Measurements from ENCODE around the gene SNRNP200. TPM values are rescaled to one million over a fixed set of nuclear protein-coding genes. Genes with fewer than 3 reads are reported as not detected.

Gene SNRNP200
- polyA plus RNA-seq, 6 donors from 2014 or later = 61.7 to 95.9 (median 71.2) TPM

- Mint-ChIP-seq H3K4me3 (no peak overlapping the region), H3K9me3 (no peaks in the 10 kb centered on the region), H3K27me3 (no peaks in the 10 kb centered on the region), H3K27ac (no peak overlapping the region), H3K36me3 (no peaks in the 10 kb centered on the region), H3K4me1 (peaks cover 22 to 33% (median 24%) of the 10 kb centered on the region in 3 donors)
- ATAC-seq (ENCODE audit: low read depth in 2 of 2) (no peak), DNase-seq (no peak)
These were observed 68.5 kb downstream of the SNRNP200 start for GRCh38 chr2:96236882-96237281.

GRCh38 chr2:96233880-96234316 lies 71.4 kb downstream of the SNRNP200 start:
- H3K4me3 Mint-ChIP-seq = peak overlapping the region in 3 of 8 donors; percentile 14 to 71 (median 63)
- H3K27me3 Mint-ChIP-seq = no peaks in the 10 kb centered on the region
- peaks cover 16 to 20% (median 19%) of the 10 kb centered on the region in 3 donors for H3K4me1 Mint-ChIP-seq
- no peaks in the 10 kb centered on the region for H3K9me3 Mint-ChIP-seq
- no peaks in the 10 kb centered on the region for H3K36me3 Mint-ChIP-seq
- peak; percentile 46 for DNase-seq
- ATAC-seq (ENCODE audit: low read depth in 2 of 2) = peak; percentile 99
- H3K27ac Mint-ChIP-seq = peak overlapping the region in 3 of 6 donors; percentile 29 to 87 (median 47)

GRCh38 chr2:96233436-96233835 lies 71.9 kb downstream of the SNRNP200 start:
- Mint-ChIP-seq H3K27ac (peak overlapping the region in 3 of 6 donors; percentile 29 to 87 (median 47)), H3K27me3 (no peaks in the 10 kb centered on the region), H3K36me3 (no peaks in the 10 kb centered on the region), H3K9me3 (no peaks in the 10 kb centered on the region), H3K4me3 (peak overlapping the region in 3 of 8 donors; percentile 25 to 71 (median 63)), H3K4me1 (peaks cover 16 to 20% (median 19%) of the 10 kb centered on the region in 3 donors)
- no peak for DNase-seq
- peak; percentile 8 to 9 for ATAC-seq (ENCODE audit: low read depth in 2 of 2)

DNA sequence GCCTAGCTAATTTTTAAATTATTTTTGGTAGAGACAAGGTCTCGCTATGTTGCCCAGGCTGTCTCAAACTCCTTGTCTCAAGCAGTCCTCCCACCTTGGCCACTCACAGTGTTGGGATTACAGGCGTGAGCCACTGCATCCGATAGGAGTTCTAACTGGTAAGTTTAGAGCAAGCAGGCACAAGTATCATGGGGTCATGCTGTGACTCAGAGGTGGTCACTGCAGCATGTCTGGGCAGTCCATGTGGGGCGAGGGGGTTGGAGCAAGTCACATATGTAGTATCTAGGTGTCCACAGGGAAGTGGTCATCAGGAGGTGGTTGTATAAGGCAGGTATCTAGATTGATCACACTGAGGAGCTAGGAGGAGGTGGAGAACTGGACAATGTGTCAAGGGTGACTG lies 74.0 kb downstream of the SNRNP200 start:
- Mint-ChIP-seq H3K27me3 (no peaks in the 10 kb centered on the region), H3K4me3 (no peak overlapping the region), H3K27ac (peak overlapping the region in 1 of 6 donors; percentile 53), H3K4me1 (peaks cover 16 to 20% (median 19%) of the 10 kb centered on the region in 3 donors), H3K9me3 (no peaks in the 10 kb centered on the region), H3K36me3 (no peaks in the 10 kb centered on the region)
- ATAC-seq (ENCODE audit: low read depth in 2 of 2) (no peak), DNase-seq (no peak)

- Mint-ChIP-seq H3K4me3 (peak overlapping the region in 4 of 8 donors; percentile 8 to 55 (median 46)), H3K4me1 (peaks cover 12 to 21% (median 21%) of the 10 kb centered on the region in 3 donors), H3K27me3 (no peaks in the 10 kb centered on the region), H3K9me3 (no peaks in the 10 kb centered on the region), H3K27ac (peak overlapping the region; percentile 46 to 89 (median 82)), H3K36me3 (no peaks in the 10 kb centered on the region)
- DNase-seq (peak; percentile 33), ATAC-seq (ENCODE audit: low read depth in 2 of 2) (peak; percentile 97)
These were observed 80.3 kb downstream of the SNRNP200 start for GRCh38 chr2:96225016-96225533.

Other genes starting within 250 kb of the SNRNP200 start
- under 1 TPM in 1 of 6 donors, not detected in 5; 0.15 TPM for gene ADRA2B, start 189.0 kb downstream of the SNRNP200 start, polyA plus RNA-seq (ENCODE audit: low read depth in 6 of 6)
- gene ASTL, start 167.0 kb downstream of the SNRNP200 start, polyA plus RNA-seq (ENCODE audit: low read depth in 6 of 6) = not detected
- gene DUSP2, start 160.1 kb downstream of the SNRNP200 start, polyA plus RNA-seq (ENCODE audit: low read depth in 6 of 6) = 100 to 1,000 TPM in 2 of 6 donors, 10 to 100 TPM in 4; 56.3 to 220 (median 95.9) TPM
- 100 to 1,000 TPM; 219 to 401 (median 239) TPM for gene STARD7, start 96.7 kb downstream of the SNRNP200 start, polyA plus RNA-seq (ENCODE audit: low read depth in 6 of 6)
- gene TMEM127, start 39.5 kb downstream of the SNRNP200 start, polyA plus RNA-seq (ENCODE audit: low read depth in 6 of 6) = 10 to 100 TPM; 37.8 to 52.0 (median 40.1) TPM
- gene CIAO1, start 39.3 kb downstream of the SNRNP200 start, polyA plus RNA-seq (ENCODE audit: low read depth in 6 of 6) = 100 to 1,000 TPM in 1 of 6 donors, 10 to 100 TPM in 5; 57.8 to 101 (median 92.2) TPM
- 1 to 10 TPM in 5 of 6 donors, under 1 TPM in 1; 0.78 to 3.9 (median 1.5) TPM for gene ITPRIPL1, start 19.8 kb upstream of the SNRNP200 start, polyA plus RNA-seq (ENCODE audit: low read depth in 6 of 6)
- under 1 TPM in 1 of 6 donors, not detected in 5; 0.45 TPM for gene NCAPH, start 30.2 kb upstream of the SNRNP200 start, polyA plus RNA-seq (ENCODE audit: low read depth in 6 of 6)
- gene NEURL3, start 199.8 kb upstream of the SNRNP200 start, polyA plus RNA-seq (ENCODE audit: low read depth in 6 of 6) = under 1 TPM in 1 of 6 donors, not detected in 5; 0.28 TPM
- gene ARID5A, start 231.2 kb upstream of the SNRNP200 start, polyA plus RNA-seq (ENCODE audit: low read depth in 6 of 6) = 10 to 100 TPM; 20.8 to 45.9 (median 28.5) TPM